ENCODE data around the gene FGD4. TPM values are rescaled to one million over a fixed set of nuclear protein-coding genes. Genes with fewer than 3 reads are reported as not detected.
A peak's percentile ranks its signal among the peaks of the same experiment; 100 is the strongest.

Gene FGD4
- total RNA-seq: 10 to 100 TPM; 32.5 to 51.4 (median 38.8) TPM

GRCh38 chr12:32399370-32400113 is at the start of gene FGD4:
Gene FGD4, plus strand, starts transcription at chr12:32399558.
- no peaks in the 10 kb centered on the region for H3K27me3 ChIP-seq
- intact Hi-C loops (cut with DNase I): no loop called here
- WGBS, 2 donors: 1 to 2% methylated on average over 20 to 47 of the region's 82 CpGs
- H3K9me3 ChIP-seq: no peaks in the 10 kb centered on the region
- peak; percentile 93 to 97 for DNase-seq
- peak; percentile 50 to 89 for TF ChIP-seq POLR2A (IDR thresholded peaks at IDR 0.05)
- peak in 3 of 6 experiments; percentile 18 to 41 (median 37) for TF ChIP-seq CTCF (IDR thresholded peaks at IDR 0.05)
- H3K36me3 ChIP-seq: no peaks in the 10 kb centered on the region
- peak within 1 kb of the TSS; percentile 77 to 84 (median 84) for H3K27ac ChIP-seq
- H3K4me3 ChIP-seq (replicated peaks in 1 of 3): peak within 1 kb of the TSS; percentile 67 to 93 (median 77)
- peaks cover 5 to 8% of the 10 kb centered on the region in 2 donors for H3K4me1 ChIP-seq

- Histone ChIP-seq H3K4me1 (no peaks in the 10 kb centered on the region), H3K36me3 (no peaks in the 10 kb centered on the region), H3K27ac (no peak overlapping the region), H3K9me3 (no peaks in the 10 kb centered on the region), H3K27me3 (no peaks in the 10 kb centered on the region), H3K4me3 (replicated peaks in 1 of 3) (no peak overlapping the region)
- intact Hi-C loops (cut with DNase I): no loop called here
- TF ChIP-seq POLR2A (IDR thresholded peaks at IDR 0.05) (no peak), CTCF (IDR thresholded peaks at IDR 0.05) (no peak)
- DNase-seq: no peak
- WGBS, 2 donors: 73 to 81% methylated on average over 1 of the region's 1 CpG
These were observed 45.8 kb upstream of the FGD4 start for GRCh38 chr12:32353540-32353939.

- TF ChIP-seq POLR2A (IDR thresholded peaks at IDR 0.05) (no peak), CTCF (IDR thresholded peaks at IDR 0.05) (no peak)
- Histone ChIP-seq H3K36me3 (no peaks in the 10 kb centered on the region), H3K9me3 (no peaks in the 10 kb centered on the region), H3K27ac (no peak overlapping the region), H3K4me1 (no peaks in the 10 kb centered on the region), H3K4me3 (replicated peaks in 1 of 3) (no peak overlapping the region), H3K27me3 (no peaks in the 10 kb centered on the region)
- WGBS, 2 donors: 97 to 98% methylated on average over 8 of the region's 8 CpGs
- DNase-seq: no peak
- intact Hi-C loops (cut with DNase I): no loop called here
These were observed 41.6 kb upstream of the FGD4 start for GRCh38 chr12:32357601-32358249.

GRCh38 chr12:32360956-32361355 is 38.4 kb upstream of the FGD4 start:
- H3K9me3 ChIP-seq: no peaks in the 10 kb centered on the region
- no peaks in the 10 kb centered on the region for H3K36me3 ChIP-seq
- DNase-seq: no peak
- intact Hi-C loops (cut with DNase I): loop anchor here (10.0 kb wide), 1 partner anchor 304 kb away; no protein-coding TSS in a partner anchor
- 69 to 91% methylated on average over 6 of the region's 6 CpGs for WGBS, 2 donors
- H3K4me3 ChIP-seq (replicated peaks in 1 of 3): no peak overlapping the region
- H3K4me1 ChIP-seq: no peaks in the 10 kb centered on the region
- no peak overlapping the region for H3K27ac ChIP-seq
- no peak for TF ChIP-seq CTCF (IDR thresholded peaks at IDR 0.05)
- no peaks in the 10 kb centered on the region for H3K27me3 ChIP-seq

GRCh38 chr12:32362892-32363291 is 36.5 kb upstream of the FGD4 start:
- no peaks in the 10 kb centered on the region for H3K4me1 ChIP-seq
- DNase-seq: no peak
- no peak overlapping the region for H3K27ac ChIP-seq
- H3K36me3 ChIP-seq: no peaks in the 10 kb centered on the region
- H3K27me3 ChIP-seq: no peaks in the 10 kb centered on the region
- 87 to 89% methylated on average over 3 of the region's 3 CpGs for WGBS, 2 donors
- no peaks in the 10 kb centered on the region for H3K9me3 ChIP-seq
- intact Hi-C loops (cut with DNase I): loop anchor here (10.0 kb wide), 1 partner anchor 302 kb away; no protein-coding TSS in a partner anchor
- TF ChIP-seq CTCF (IDR thresholded peaks at IDR 0.05): no peak
- TF ChIP-seq POLR2A (IDR thresholded peaks at IDR 0.05): no peak
- no peak overlapping the region for H3K4me3 ChIP-seq (replicated peaks in 1 of 3)
